Endodermal cell (in vitro differentiated cells): Measurements from ENCODE around the gene PDGFA. TPM values are rescaled to one million over a fixed set of nuclear protein-coding genes. Genes with fewer than 3 reads are reported as not detected.

Experiments
- DNase-seq: peaks from one replicate; pipeline ENCODE4 v3.0.0-alpha.2; 2017
- H3K27ac ChIP-seq: 2 replicates; pipeline ENCODE4 v1.5.1; 2013; ENCODE audit warnings: mild to moderate bottlenecking, low read depth, low read length, moderate library complexity
- H3K27me3 ChIP-seq: 2 replicates; pipeline ENCODE4 v1.6.1; 2013; ENCODE audit warnings: mild to moderate bottlenecking, low read length, moderate library complexity; ENCODE audit not compliant: insufficient read depth, control insufficient read depth, poor library complexity, severe bottlenecking
- H3K36me3 ChIP-seq: 2 replicates; pipeline ENCODE4 v1.7.0; 2013; ENCODE audit warnings: mild to moderate bottlenecking, low read length, moderate library complexity; ENCODE audit not compliant: control insufficient read depth, insufficient read depth
- H3K4me1 ChIP-seq: one replicate; pipeline ENCODE4 v1.7.0; 2013; ENCODE audit warnings: low read length; ENCODE audit not compliant: control insufficient read depth, insufficient read depth
- H3K4me3 ChIP-seq: 2 replicates; pipeline ENCODE4 v1.5.1; 2013; ENCODE audit warnings: mild to moderate bottlenecking, low read length, moderate library complexity
- H3K9ac ChIP-seq: 2 replicates; pipeline ENCODE4 v1.6.1; 2013; ENCODE audit warnings: mild to moderate bottlenecking, low read length, moderate library complexity; ENCODE audit not compliant: poor library complexity, severe bottlenecking; ENCODE audit errors: extremely low read depth
- H3K9me3 ChIP-seq: 2 replicates; pipeline ENCODE4 v1.6.1; 2013; ENCODE audit warnings: mild to moderate bottlenecking, low read length, moderate library complexity; ENCODE audit not compliant: control insufficient read depth
- H3K27ac Mint-ChIP-seq: 2 replicates; pipeline ENCODE4 v1.8.0; 2020; ENCODE audit warnings: mixed read lengths
- H3K27me3 Mint-ChIP-seq: 2 replicates; pipeline ENCODE4 v1.8.0; 2021; ENCODE audit warnings: mild to moderate bottlenecking, mixed read lengths; ENCODE audit not compliant: insufficient read depth
- H3K36me3 Mint-ChIP-seq: 2 replicates; pipeline ENCODE4 v1.8.0; 2020; ENCODE audit warnings: low read depth, mixed read lengths
- H3K4me1 Mint-ChIP-seq: 2 replicates; pipeline ENCODE4 v1.8.0; 2020; ENCODE audit warnings: mixed read lengths
- H3K4me3 Mint-ChIP-seq: 2 replicates; pipeline ENCODE4 v1.8.0; 2020; ENCODE audit warnings: mild to moderate bottlenecking, moderate library complexity, mixed read lengths
- H3K9me3 Mint-ChIP-seq: 2 replicates; pipeline ENCODE4 v1.8.0; 2020; ENCODE audit warnings: mild to moderate bottlenecking, mixed read lengths
- CTCF ChIP-seq: fragments of 200-600 bp; sonication (generic); conservative IDR thresholded peaks from 2 replicates; pipeline ENCODE4 v1.5.0; 2021; ENCODE audit warnings: antibody characterized with exemption, mild to moderate bottlenecking
- WGBS, 2 experiments: methylation state at CpG; one replicate each; pipeline versions ENCODE4 v1.1.5 to v1.1.7; 2013; ENCODE audit warnings: missing lambda C conversion rate in 2 of 2, mixed read lengths in 1 of 2; ENCODE audit not compliant: insufficient coverage in 1 of 2, insufficient read length in 1 of 2; 5-methylcytosine and 5-hydroxymethylcytosine counted together
- total RNA-seq, 2 donors: library from RNA; stranded (reverse); fragmentation: NEBNext Ultra II Directional in 1 of 2; extraction: Animal tissue kit (Norgen Biotek cat#: 25700) in 1 of 2; gene quantifications; 2 replicates in 1 of 2; 3 replicates in 1 of 2; pipeline ENCODE4 v1.2.1, GENCODE V29; 2021

Gene PDGFA
- total RNA-seq, 2 donors from 2014 or later, result 11.9 to 24.1 TPM

DNA sequence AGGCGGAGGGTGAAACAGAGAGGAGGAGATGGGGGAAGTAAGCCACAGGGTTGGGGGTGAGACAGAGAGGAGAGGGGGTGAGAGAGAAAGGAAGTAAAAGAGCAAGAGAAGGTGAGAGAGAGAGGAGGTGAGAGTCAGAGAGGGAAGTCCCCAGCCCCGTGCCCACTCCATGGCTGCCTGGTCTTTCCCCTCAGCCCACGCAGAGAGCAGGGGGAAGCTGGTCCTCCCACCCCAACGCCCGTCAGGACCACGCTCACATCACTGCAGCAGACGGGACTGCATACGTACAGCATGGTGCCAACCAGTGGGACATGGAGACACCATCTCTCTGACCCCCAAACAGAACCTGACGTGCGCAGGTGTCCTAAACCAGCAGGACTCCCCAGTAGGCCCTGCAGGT, 12.1 kb upstream of the PDGFA start:
- Mint-ChIP-seq H3K27me3 (peaks cover 8% of the 10 kb centered on the region), H3K4me3 (no peak overlapping the region), H3K27ac (no peak overlapping the region), H3K4me1 (no peaks in the 10 kb centered on the region), H3K36me3 (no peaks in the 10 kb centered on the region), H3K9me3 (no peaks in the 10 kb centered on the region)
- H3K27me3 ChIP-seq, result no peaks in the 10 kb centered on the region
- no peak overlapping the region for H3K9ac ChIP-seq
- H3K9me3 ChIP-seq, result no peaks in the 10 kb centered on the region
- no peaks in the 10 kb centered on the region for H3K4me1 ChIP-seq
- TF ChIP-seq CTCF, result no peak
- WGBS, 2 experiments, result 90 to 91% methylated on average over 7 to 10 of the region's 10 CpGs
- no peaks in the 10 kb centered on the region for H3K36me3 ChIP-seq
- no peak overlapping the region for H3K27ac ChIP-seq
- H3K4me3 ChIP-seq, result no peak overlapping the region
- DNase-seq, result no peak

DNA sequence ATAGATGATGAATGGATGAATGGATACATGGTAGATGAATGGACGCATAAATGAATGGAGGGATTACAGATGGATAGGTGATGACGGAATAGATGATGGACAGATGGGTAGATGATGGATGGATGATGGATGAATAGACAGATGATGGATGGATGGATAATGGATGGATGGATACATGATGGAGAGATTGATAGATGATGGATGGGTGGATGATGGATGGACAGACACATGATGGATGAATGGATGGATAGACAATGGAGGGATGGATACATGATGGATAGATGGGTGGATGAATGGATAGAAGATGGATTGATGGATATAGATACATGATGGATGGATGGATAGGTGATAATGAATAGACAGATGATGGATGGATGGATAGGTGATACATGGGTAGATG, 8.8 kb upstream of the PDGFA start:
- no peak for DNase-seq
- Histone ChIP-seq H3K9me3 (no peaks in the 10 kb centered on the region), H3K27ac (no peak overlapping the region), H3K4me1 (no peaks in the 10 kb centered on the region), H3K4me3 (no peak overlapping the region), H3K36me3 (no peaks in the 10 kb centered on the region), H3K9ac (no peak overlapping the region), H3K27me3 (peaks cover 24% of the 10 kb centered on the region)
- Mint-ChIP-seq H3K27ac (no peak overlapping the region), H3K9me3 (no peaks in the 10 kb centered on the region), H3K27me3 (peaks cover 30% of the 10 kb centered on the region), H3K4me3 (no peak overlapping the region), H3K36me3 (no peaks in the 10 kb centered on the region), H3K4me1 (peaks cover 3% of the 10 kb centered on the region)
- WGBS, 2 experiments, result 88 to 96% methylated on average over 2 of the region's 2 CpGs
- no peak for TF ChIP-seq CTCF

- H3K9me3 Mint-ChIP-seq, result no peaks in the 10 kb centered on the region
- Histone ChIP-seq H3K9me3 (no peaks in the 10 kb centered on the region), H3K9ac (no peak overlapping the region), H3K27ac (no peak overlapping the region), H3K27me3 (peaks cover 31% of the 10 kb centered on the region), H3K4me3 (no peak overlapping the region), H3K4me1 (no peaks in the 10 kb centered on the region), H3K36me3 (no peaks in the 10 kb centered on the region)
- H3K4me1 Mint-ChIP-seq, result peaks cover 4% of the 10 kb centered on the region
- 86 to 100% methylated on average over 3 to 4 of the region's 4 CpGs for WGBS, 2 experiments
- DNase-seq, result no peak
- no peak overlapping the region for H3K4me3 Mint-ChIP-seq
- no peak overlapping the region for H3K27ac Mint-ChIP-seq
- H3K27me3 Mint-ChIP-seq, result peaks cover 37% of the 10 kb centered on the region
- H3K36me3 Mint-ChIP-seq, result no peaks in the 10 kb centered on the region
- TF ChIP-seq CTCF, result no peak
These were observed 8.1 kb upstream of the PDGFA start for GRCh38 chr7:527723-528122.
